ENCODE measurements around the gene BANP. TPM values are rescaled to one million over a fixed set of nuclear protein-coding genes. Genes with fewer than 3 reads are reported as not detected.

Gene BANP
- total and polyA plus RNA-seq, 2 of the 8 experiments (the other 6 are each of a cell fraction or from before 2014, with no cell fraction given) = 25.8 to 39.8 TPM

DNA sequence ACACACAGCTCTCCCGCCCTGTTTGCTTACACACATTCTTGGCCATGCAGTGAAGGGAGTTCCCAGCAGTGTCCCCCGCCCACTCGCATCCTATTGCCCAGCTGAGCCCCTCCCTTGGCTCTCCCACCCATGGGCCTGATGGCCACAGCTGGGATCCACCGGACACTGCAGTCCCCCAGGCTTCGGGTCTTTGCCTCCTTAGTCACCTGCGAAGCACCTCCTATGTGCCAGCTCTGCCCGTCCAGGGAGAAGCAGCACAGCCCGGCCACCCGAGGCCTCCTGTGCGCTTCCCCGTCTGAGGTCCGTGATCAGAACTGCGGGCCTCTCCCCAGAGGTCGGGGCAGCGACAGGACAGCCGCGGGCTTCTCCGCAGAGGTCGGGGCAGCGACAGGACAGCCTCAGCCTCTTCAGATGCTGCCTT is 136.9 kb downstream of the BANP start:
- FAIRE-seq (no peak), DNase-seq (ENCODE audit: low read depth in 1 of 2, low spot score in 2 of 2) (no peak)
- H3K9ac ChIP-seq (replicated peaks in 1 of 4; ENCODE audit: extremely low read depth in 1 of 4, low read depth in 3 of 4, low read length in 3 of 4) = no peak overlapping the region
- H4K20me1 ChIP-seq (replicated peaks in 1 of 2; ENCODE audit: control insufficient read depth in 1 of 2, insufficient read depth in 2 of 2, low read length in 2 of 2) = no peaks in the 10 kb centered on the region
- H3K9me3 ChIP-seq (ENCODE audit: insufficient read depth in 2 of 2, low read depth in 1 of 2, low read length in 1 of 2) = no peaks in the 10 kb centered on the region
- no peak overlapping the region for H2AFZ ChIP-seq (ENCODE audit: low read length)
- H2BK5ac ChIP-seq (ENCODE audit: low read depth, low read length) = no peak overlapping the region
- no peak overlapping the region for H3K23ac ChIP-seq (ENCODE audit: insufficient read length)
- H3K4ac ChIP-seq (replicated peaks; ENCODE audit: insufficient read length, low read depth, low read length) = no peak overlapping the region
- no peak overlapping the region for H2BK120ac ChIP-seq (replicated peaks; ENCODE audit: low read depth, low read length)
- POLR2A ChIA-PET (ENCODE audit: partially characterized antibody) = no interaction called here
- H3K27me3 ChIP-seq (replicated peaks in 1 of 4; ENCODE audit: control insufficient read depth in 3 of 4, extremely low read depth in 1 of 4, insufficient read depth in 3 of 4, low read length in 3 of 4) = no peaks in the 10 kb centered on the region
- H3K27ac ChIP-seq (ENCODE audit: low read depth, low read length) = no peak overlapping the region
- H3K4me3 ChIP-seq (ENCODE audit: extremely low read depth in 1 of 4, insufficient read depth in 2 of 4, low read depth in 3 of 4, low read length in 4 of 4) = no peak overlapping the region
- no peak overlapping the region for H3K14ac ChIP-seq (ENCODE audit: insufficient read length)
- H3K79me1 ChIP-seq (ENCODE audit: low read depth, low read length) = no peaks in the 10 kb centered on the region
- no peaks in the 10 kb centered on the region for H3K23me2 ChIP-seq (ENCODE audit: low read depth, low read length)
- H4K91ac ChIP-seq (replicated peaks; ENCODE audit: insufficient read length, low read length) = no peak overlapping the region
- H4K8ac ChIP-seq (ENCODE audit: extremely low read depth, insufficient read depth, low read length) = no peak overlapping the region
- H4K5ac ChIP-seq (ENCODE audit: insufficient read length, low read depth, low read length) = no peak overlapping the region
- H3K4me2 ChIP-seq (ENCODE audit: insufficient read depth in 1 of 2, low read depth in 2 of 2, low read length in 2 of 2) = no peak overlapping the region
- TF ChIP-seq BRCA1 (IDR thresholded peaks at IDR 0.05; ENCODE audit: low read depth, low read length) (no peak), BACH1 (IDR thresholded peaks at IDR 0.05; ENCODE audit: low read length) (no peak), CBX8 (IDR thresholded peaks at IDR 0.05; ENCODE audit: borderline replicate concordance, low read depth, low read length) (no peak)
- CTCF ChIA-PET (ENCODE audit: partially characterized antibody) = interaction anchor here (0.6 to 0.8 kb wide), 2 partner anchors 72 to 347 kb away, joined by 3 read pairs; no protein-coding TSS in a partner anchor
- no peak overlapping the region for H2BK20ac ChIP-seq (ENCODE audit: low read length)
- H3K4me1 ChIP-seq (replicated peaks in 1 of 4; ENCODE audit: control insufficient read depth in 3 of 4, insufficient read depth in 4 of 4, low read length in 3 of 4) = peaks cover 0 to 4% (median 0%) of the 10 kb centered on the region in 4 experiments; a peak in 1 of 7 replicates
- H2BK15ac ChIP-seq (ENCODE audit: low read length) = no peak overlapping the region
- H3K56ac ChIP-seq (replicated peaks; ENCODE audit: insufficient read length, low read depth, low read length) = no peak overlapping the region
- H3K36me3 ChIP-seq (ENCODE audit: control insufficient read depth in 2 of 4, insufficient read depth in 4 of 4, low read length in 3 of 4) = no peaks in the 10 kb centered on the region
- H3K79me2 ChIP-seq (ENCODE audit: control insufficient read depth in 1 of 2, insufficient read depth in 2 of 2, low read length in 2 of 2) = no peaks in the 10 kb centered on the region
- no peak overlapping the region for H2AK5ac ChIP-seq (ENCODE audit: low read depth, low read length)
- no peak overlapping the region for H3K18ac ChIP-seq (ENCODE audit: extremely low read depth, low read length)
- H2BK12ac ChIP-seq (ENCODE audit: low read depth, low read length) = no peak overlapping the region
- 83% methylated on average over 6 of the region's 20 CpGs; no CpG with 5 or more reads in 1 of the 2 experiments for WGBS, 2 experiments (ENCODE audit: extremely low coverage in 1 of 2, insufficient coverage in 1 of 2, insufficient read length in 1 of 2, insufficient replicate concordance in 2 of 2, low coverage in 1 of 2, low lambda C conversion rate in 2 of 2, missing lambda C conversion rate in 1 of 2)
